Ovary (tissue), 9 donors: Measurements from ENCODE around the gene DGKE. TPM values are rescaled to one million over a fixed set of nuclear protein-coding genes. Genes with fewer than 3 reads are reported as not detected.

Experiments used
- DNase-seq, 5 donors: peaks; one replicate each; pipeline ENCODE4 v3.0.0-alpha.2; 2019 to 2020
- H3K27ac ChIP-seq, 2 donors: fragments of 200-600 bp; one replicate each; pipeline versions ENCODE4 v1.5.1 to v1.8.0; 2019 to 2022
- H3K27me3 ChIP-seq: fragments of 200-600 bp; one replicate; pipeline ENCODE4 v1.8.0; 2022
- H3K36me3 ChIP-seq: fragments of 200-600 bp; sonication (generic); one replicate; pipeline ENCODE4 v1.5.1; 2019
- H3K4me1 ChIP-seq: one replicate; pipeline ENCODE4 v1.8.1; 2013; ENCODE audit warnings: mild to moderate bottlenecking, moderate library complexity; ENCODE audit not compliant: insufficient read depth
- H3K4me3 ChIP-seq: fragments of 200-600 bp; sonication (generic); one replicate; pipeline ENCODE4 v1.5.1; 2017
- H3K9me3 ChIP-seq, 2 donors: fragments of 200-600 bp in 1 of 2; sonication (generic) in 1 of 2; one replicate each; pipeline versions ENCODE4 v1.5.1 to v1.8.1; 2013 to 2019; ENCODE audit warnings: mild to moderate bottlenecking in 1 of 2, moderate library complexity in 1 of 2
- CTCF ChIP-seq, 3 donors: fragments of 450-650 bp in 2 of 3; fragments of 200-600 bp in 1 of 3; IDR thresholded peaks; one replicate each; pipeline versions ENCODE4 v1.5.1 to v1.8.0; 2016 to 2022; ENCODE audit warnings: antibody characterized with exemption in 3 of 3, mild to moderate bottlenecking in 1 of 3
- EP300 ChIP-seq: sonication (generic); formaldehyde crosslinking; IDR thresholded peaks from one replicate; pipeline ENCODE4 v1.6.1; 2017; ENCODE audit warnings: antibody characterized with exemption
- POLR2A ChIP-seq: fragments of 450-650 bp; IDR thresholded peaks from one replicate; pipeline ENCODE4 v1.6.1; 2017; ENCODE audit warnings: antibody characterized with exemption, mild to moderate bottlenecking, moderate library complexity
- WGBS, 3 donors: extraction: QIAGEN DNeasy Blood & Tissue Kit in 1 of 3; methylation state at CpG; one replicate each; pipeline versions ENCODE4 v1.1.5 to v1.1.7; 2013 to 2017; 5-methylcytosine and 5-hydroxymethylcytosine counted together
- intact Hi-C, 4 donors: fragments of 100-400 bp; cut with DNase I; formaldehyde crosslinking; loops; one replicate each; pipeline versions ENCODE4 v1.11.0 to v1.15.1; 2022 to 2023
- polyA plus RNA-seq, 2 donors: library from polyadenylated mRNA; stranded (reverse); fragments of 200-250 nt in 1 of 2; fragments of 350-450 nt in 1 of 2; fragmentation: Illumina TruSeq in 1 of 2; extraction: RNeasy Lipid Tissue Mini Kit (QIAGEN cat#74804) in 1 of 2; gene quantifications; one replicate each; pipeline ENCODE4 v1.2.3, GENCODE V29; 2013 to 2014
- total RNA-seq, 7 donors: library from RNA; depleted of rRNA in 2 of 7; stranded (reverse); fragments of >200 nt in 2 of 7; fragmentation: NEBNext Ultra II Directional in 3 of 7; extraction: Animal tissue kit (Norgen Biotek cat#: 25700) in 3 of 7; gene quantifications; one replicate each; pipeline versions ENCODE4 v1.1.0 to v1.2.4, GENCODE V29; 2016 to 2023
- donor health status: DM: no; HTN: no; CAD: no; lungs with moderate emphysema.
- donor health status: DM: no; HTN: no; CAD: no.
- donor health status: Bipolar disorder and iron deficiency.
- donor health status: DM: yes; HTN: yes; CAD: no.
- donor health status: DM: no; HTN: no; CAD: no.
- donor health status: DM: yes; HTN: yes; CAD: no.

The DGKE gene
- total and polyA plus RNA-seq, 9 donors, result 3.0 to 16.4 (median 11.8) TPM

DNA sequence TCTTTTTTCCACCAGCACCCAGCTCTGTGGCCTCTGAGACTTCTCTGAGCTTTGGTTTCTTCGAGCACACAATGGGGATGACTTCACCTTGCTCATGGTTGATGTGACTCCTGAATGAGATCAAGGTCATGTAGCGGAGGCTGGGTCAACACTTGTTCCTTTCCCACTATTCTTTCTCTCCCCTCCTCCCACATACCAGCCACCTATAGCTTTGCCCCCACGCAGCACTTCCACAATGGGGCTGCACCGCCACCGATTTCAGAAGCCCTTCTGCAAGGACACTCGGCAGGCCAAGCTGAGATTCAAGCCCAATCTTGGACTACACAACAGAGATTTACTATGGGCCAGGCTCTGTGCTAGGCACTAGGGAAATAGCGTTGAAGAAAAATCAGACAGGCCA lies 65.5 kb downstream of the DGKE start:
- Histone ChIP-seq H3K36me3 (peaks cover 2% of the 10 kb centered on the region), H3K27ac (no peak overlapping the region)

DNA sequence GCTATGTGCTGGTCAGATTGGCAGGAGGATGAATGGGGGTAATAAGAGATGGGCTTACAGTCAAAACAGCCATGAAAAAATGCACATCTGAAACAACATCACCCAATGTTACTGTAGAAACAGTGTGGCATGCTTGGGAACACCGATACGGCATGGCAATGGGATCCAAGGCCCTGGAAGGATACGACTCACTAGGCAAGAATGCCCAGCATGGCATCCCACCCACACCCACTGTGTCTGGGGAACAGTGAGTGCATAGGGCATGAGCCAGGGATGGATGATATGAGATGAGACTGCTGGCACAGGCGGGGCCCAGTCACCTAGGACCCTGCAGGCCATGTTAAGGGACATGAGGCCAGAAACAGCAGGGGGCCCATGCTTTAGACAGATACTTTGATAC lies 68.4 kb downstream of the DGKE start:
- no peak for DNase-seq
- TF ChIP-seq POLR2A (no peak), EP300 (no peak), CTCF (IDR thresholded peaks at IDR 0.05) (no peak)
- Histone ChIP-seq H3K27me3 (no peaks in the 10 kb centered on the region), H3K4me1 (no peaks in the 10 kb centered on the region), H3K36me3 (peaks cover 2% of the 10 kb centered on the region), H3K9me3 (no peaks in the 10 kb centered on the region), H3K4me3 (no peak overlapping the region), H3K27ac (no peak overlapping the region)
- WGBS, 3 donors, result 85 to 92% (median 88%) methylated on average over 4 of the region's 4 CpGs
- intact Hi-C loops, result no loop called here

More for the DNA sequence above, 65.5 kb downstream of the DGKE start:
- TF ChIP-seq EP300 (no peak), CTCF (IDR thresholded peaks at IDR 0.05) (no peak), POLR2A (no peak)
- intact Hi-C loops, result loop anchor here in 1 of 4 donors (5.0 kb wide), 1 partner anchor 58 kb away; no protein-coding TSS in a partner anchor
- Histone ChIP-seq H3K4me1 (no peaks in the 10 kb centered on the region), H3K9me3 (no peaks in the 10 kb centered on the region), H3K27me3 (no peaks in the 10 kb centered on the region), H3K4me3 (no peak overlapping the region)
- no peak for DNase-seq
- WGBS, 3 donors, result 87 to 93% (median 92%) methylated on average over 7 of the region's 7 CpGs

DNA sequence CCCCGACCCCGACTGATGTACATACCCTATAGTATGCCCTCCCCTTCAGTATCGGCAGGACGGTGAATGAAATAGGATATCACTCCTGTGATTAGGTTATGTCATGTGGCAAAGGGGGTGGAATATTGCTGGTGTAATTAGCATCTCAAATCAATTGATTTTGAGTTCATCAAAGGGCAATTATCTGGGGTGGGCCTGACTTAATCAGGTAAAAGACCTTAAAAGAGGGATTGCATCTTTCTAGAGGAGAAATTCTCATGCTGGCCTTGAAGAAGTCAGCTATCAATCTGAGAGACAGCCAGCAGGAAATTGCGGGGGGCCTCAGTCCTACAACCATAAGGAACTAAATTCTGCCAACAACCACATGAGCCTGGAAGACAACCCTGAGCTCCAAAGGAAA lies 69.6 kb downstream of the DGKE start:
- Histone ChIP-seq H3K36me3 (peaks cover 2% of the 10 kb centered on the region), H3K27me3 (no peaks in the 10 kb centered on the region), H3K27ac (no peak overlapping the region), H3K9me3 (no peaks in the 10 kb centered on the region), H3K4me3 (no peak overlapping the region), H3K4me1 (no peaks in the 10 kb centered on the region)
- no peak for TF ChIP-seq POLR2A
- TF ChIP-seq CTCF (IDR thresholded peaks at IDR 0.05), result no peak
- TF ChIP-seq EP300, result no peak
- intact Hi-C loops, result no loop called here
- WGBS, 3 donors, result 87 to 96% (median 94%) methylated on average over 5 of the region's 5 CpGs
- no peak for DNase-seq

DNA sequence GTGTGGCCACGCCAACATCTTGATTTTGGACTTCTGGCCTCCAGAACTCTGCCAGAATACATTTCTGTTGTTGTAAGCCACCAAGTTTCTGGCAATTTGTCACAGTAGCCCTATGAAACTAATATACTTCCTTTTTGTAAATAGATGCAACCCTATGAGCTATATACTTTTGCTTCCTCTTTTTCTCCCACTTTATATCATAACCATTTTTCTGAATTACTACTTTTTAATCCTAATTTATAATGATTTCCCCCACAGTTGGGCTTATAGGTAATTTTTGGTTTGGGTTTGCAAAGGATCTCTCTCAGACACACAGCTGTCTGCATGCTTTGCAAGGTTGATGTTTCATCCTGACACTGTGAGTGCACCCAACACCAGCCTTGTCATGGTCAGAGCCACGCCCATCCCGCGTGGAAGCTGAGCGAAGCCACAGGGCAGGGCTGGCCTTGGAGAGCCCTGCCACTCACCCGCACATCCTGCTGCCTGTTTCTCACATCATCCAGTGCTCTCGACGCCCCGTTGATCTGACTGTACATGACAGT lies 74.1 kb downstream of the DGKE start:
- no peaks in the 10 kb centered on the region for H3K36me3 ChIP-seq
- DNase-seq, result no peak
- no peaks in the 10 kb centered on the region for H3K27me3 ChIP-seq
- no peaks in the 10 kb centered on the region for H3K9me3 ChIP-seq
- H3K4me3 ChIP-seq, result no peak overlapping the region
- no peak overlapping the region for H3K27ac ChIP-seq
- H3K4me1 ChIP-seq, result peaks cover 8% of the 10 kb centered on the region
- intact Hi-C loops, result no loop called here
- no peak for TF ChIP-seq CTCF (IDR thresholded peaks at IDR 0.05)
- no peak for TF ChIP-seq EP300
- TF ChIP-seq POLR2A, result no peak
- WGBS, 3 donors, result 86 to 91% (median 86%) methylated on average over 9 of the region's 9 CpGs
